ENCODE data around the gene SLC22A16.

DNA sequence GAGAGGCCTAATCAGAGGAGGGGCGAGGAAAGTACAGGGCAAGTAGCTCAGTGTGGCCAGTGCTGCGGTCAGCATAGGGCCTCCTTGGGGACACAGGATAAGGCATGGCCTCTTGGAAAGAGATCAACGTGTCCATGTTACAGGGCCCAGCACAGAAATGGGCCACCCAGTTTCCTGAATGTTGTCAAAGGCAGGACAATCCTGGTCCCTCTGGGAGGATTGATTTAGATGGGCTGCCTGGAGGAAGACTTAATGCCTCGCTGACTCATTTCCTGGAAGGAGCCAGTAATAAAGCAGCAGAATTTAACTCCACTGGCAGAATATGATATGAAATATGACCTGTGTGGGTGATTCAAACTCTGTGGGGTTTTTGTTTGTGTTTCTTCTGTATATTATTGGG is 77.6 kb downstream of the SLC22A16 start:
- TF ChIP-seq, protein P1, sequence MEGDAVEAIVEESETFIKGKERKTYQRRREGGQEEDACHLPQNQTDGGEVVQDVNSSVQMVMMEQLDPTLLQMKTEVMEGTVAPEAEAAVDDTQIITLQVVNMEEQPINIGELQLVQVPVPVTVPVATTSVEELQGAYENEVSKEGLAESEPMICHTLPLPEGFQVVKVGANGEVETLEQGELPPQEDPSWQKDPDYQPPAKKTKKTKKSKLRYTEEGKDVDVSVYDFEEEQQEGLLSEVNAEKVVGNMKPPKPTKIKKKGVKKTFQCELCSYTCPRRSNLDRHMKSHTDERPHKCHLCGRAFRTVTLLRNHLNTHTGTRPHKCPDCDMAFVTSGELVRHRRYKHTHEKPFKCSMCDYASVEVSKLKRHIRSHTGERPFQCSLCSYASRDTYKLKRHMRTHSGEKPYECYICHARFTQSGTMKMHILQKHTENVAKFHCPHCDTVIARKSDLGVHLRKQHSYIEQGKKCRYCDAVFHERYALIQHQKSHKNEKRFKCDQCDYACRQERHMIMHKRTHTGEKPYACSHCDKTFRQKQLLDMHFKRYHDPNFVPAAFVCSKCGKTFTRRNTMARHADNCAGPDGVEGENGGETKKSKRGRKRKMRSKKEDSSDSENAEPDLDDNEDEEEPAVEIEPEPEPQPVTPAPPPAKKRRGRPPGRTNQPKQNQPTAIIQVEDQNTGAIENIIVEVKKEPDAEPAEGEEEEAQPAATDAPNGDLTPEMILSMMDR (conservative IDR thresholded peaks at IDR 0.05; ENCODE audit: low read depth, low read length), result no peak
- TF ChIP-seq EZH2 (IDR thresholded peaks at IDR 0.05; ENCODE audit: low read length, unreplicated experiment), result no peak

Data from PC-3 (cell line).